DOHH2 (cell line): ENCODE measurements around the gene SSC5D.

Experiments
- H3F3A ChIP-seq: fragments of 200-600 bp; sonication (generic), shearing (Covaris generic); 2 replicates; pipeline ENCODE4 v1.6.0; 2016; ENCODE audit warnings: antibody characterized with exemption, mild to moderate bottlenecking; ENCODE audit not compliant: control insufficient read depth, insufficient read depth
- H3K27ac ChIP-seq: fragments of 200-600 bp; sonication (generic); 2 replicates; pipeline ENCODE4 v1.5.1; 2014; ENCODE audit warnings: low read depth, mild to moderate bottlenecking, low read length, moderate library complexity
- H3K27me3 ChIP-seq: fragments of 200-600 bp; sonication (generic); 2 replicates; pipeline ENCODE4 v1.6.1; 2014; ENCODE audit warnings: mild to moderate bottlenecking, low read length, mixed read lengths; ENCODE audit not compliant: control insufficient read depth
- H3K36me3 ChIP-seq: fragments of 200-600 bp; sonication (generic); 2 replicates; pipeline ENCODE4 v1.6.1; 2014; ENCODE audit warnings: mild to moderate bottlenecking, low read length, moderate library complexity, mixed read lengths; ENCODE audit not compliant: control insufficient read depth
- H3K4me1 ChIP-seq: fragments of 200-600 bp; sonication (generic); 2 replicates; pipeline ENCODE4 v1.6.1; 2014; ENCODE audit warnings: mild to moderate bottlenecking, low read length, mixed read lengths; ENCODE audit not compliant: control insufficient read depth
- H3K4me2 ChIP-seq: fragments of 200-600 bp; sonication (generic); 2 replicates; pipeline ENCODE4 v1.6.0; 2014; ENCODE audit warnings: mild to moderate bottlenecking, low read length, moderate library complexity
- H3K4me3 ChIP-seq: fragments of 200-600 bp; sonication (generic); 2 replicates; pipeline ENCODE4 v1.5.1; 2014; ENCODE audit warnings: mild to moderate bottlenecking, low read length, mixed read lengths
- H3K79me2 ChIP-seq: fragments of 200-600 bp; sonication (generic); 2 replicates; pipeline ENCODE4 v1.6.1; 2014; ENCODE audit warnings: mild to moderate bottlenecking, low read length, mixed read lengths; ENCODE audit not compliant: control insufficient read depth
- H3K9me2 ChIP-seq: fragments of 200-600 bp; sonication (generic); replicated peaks from 2 replicates; pipeline ENCODE4 v1.6.1; 2014; ENCODE audit warnings: mild to moderate bottlenecking, low read length, mixed read lengths; ENCODE audit not compliant: control insufficient read depth
- H3K9me3 ChIP-seq: fragments of 200-600 bp; sonication (generic); 2 replicates; pipeline ENCODE4 v1.6.1; 2014; ENCODE audit warnings: antibody characterized with exemption, low read length, mixed read lengths; ENCODE audit not compliant: control insufficient read depth, insufficient read depth
- H4K20me1 ChIP-seq: fragments of 200-600 bp; sonication (generic); 2 replicates; pipeline ENCODE4 v1.6.0; 2014; ENCODE audit warnings: low read depth, mild to moderate bottlenecking, antibody characterized with exemption, low read length, moderate library complexity; ENCODE audit not compliant: control insufficient read depth, insufficient read depth
- EZH2phosphoT487 ChIP-seq: fragments of 200-600 bp; sonication (generic); IDR thresholded peaks from 2 replicates; pipeline ENCODE4 v1.6.1; 2017; ENCODE audit warnings: borderline replicate concordance, mild to moderate bottlenecking, antibody characterized with exemption, low read length, moderate library complexity, mixed read lengths
- TF ChIP-seq, protein P1 (sequence below): fragments of 200-600 bp; sonication (generic); IDR thresholded peaks from one replicate; pipeline ENCODE4 v1.5.1; 2014; ENCODE audit warnings: antibody characterized with exemption, mild to moderate bottlenecking, low read depth, low read length; ENCODE audit not compliant: poor library complexity, severe bottlenecking

The SSC5D gene

DNA sequence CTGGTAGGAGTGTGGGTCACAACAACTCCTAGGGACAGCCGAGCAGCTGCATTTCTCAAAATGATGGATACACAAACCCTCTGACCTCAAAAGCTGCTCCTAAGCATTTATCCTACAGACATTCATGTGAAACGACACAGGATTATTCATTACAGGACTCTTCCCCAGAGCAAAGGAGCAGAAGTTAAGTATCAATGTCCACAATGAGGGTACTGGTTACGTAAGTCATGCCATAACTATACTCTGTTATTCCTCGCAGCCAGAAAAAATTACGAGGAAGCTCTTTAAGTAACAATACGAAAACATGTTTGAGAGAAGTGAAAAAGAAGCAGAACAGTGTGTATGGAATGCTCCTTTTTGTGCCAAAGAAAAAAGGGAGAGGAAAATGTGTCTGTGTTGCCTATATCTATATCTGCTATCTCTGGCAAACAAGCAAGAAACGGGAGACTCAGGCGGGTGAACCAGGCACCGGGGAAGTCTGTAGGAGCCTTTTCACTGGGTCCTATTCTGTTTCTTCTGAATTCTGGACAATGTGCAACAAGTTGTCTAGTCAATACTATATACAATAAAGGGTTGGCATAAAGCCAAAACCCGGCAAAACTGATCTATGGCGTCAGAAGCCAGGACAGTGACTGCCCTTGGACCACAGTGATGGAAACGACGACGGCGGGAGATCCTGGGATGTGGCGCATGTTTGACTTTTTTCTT, 28.1 kb upstream of the SSC5D start:
- Histone ChIP-seq H3K9me3 (no peaks in the 10 kb centered on the region), H3F3A (peaks cover 11% of the 10 kb centered on the region), H3K27ac (no peak overlapping the region), H3K27me3 (no peaks in the 10 kb centered on the region), H3K9me2 (no peaks in the 10 kb centered on the region), H3K4me3 (peak overlapping the region; percentile 93; the same call in 1 of the 2 replicates), H3K4me1 (peaks cover 18% of the 10 kb centered on the region), H3K79me2 (peaks cover 16% of the 10 kb centered on the region), H3K36me3 (no peaks in the 10 kb centered on the region), H3K4me2 (peak overlapping the region; percentile 98), H4K20me1 (0 out of 2 replicates have a peak, but pooled peaks cover 3% of the 10 kb centered on the region)
- TF ChIP-seq EZH2phosphoT487 = no peak
- TF ChIP-seq, protein P1, sequence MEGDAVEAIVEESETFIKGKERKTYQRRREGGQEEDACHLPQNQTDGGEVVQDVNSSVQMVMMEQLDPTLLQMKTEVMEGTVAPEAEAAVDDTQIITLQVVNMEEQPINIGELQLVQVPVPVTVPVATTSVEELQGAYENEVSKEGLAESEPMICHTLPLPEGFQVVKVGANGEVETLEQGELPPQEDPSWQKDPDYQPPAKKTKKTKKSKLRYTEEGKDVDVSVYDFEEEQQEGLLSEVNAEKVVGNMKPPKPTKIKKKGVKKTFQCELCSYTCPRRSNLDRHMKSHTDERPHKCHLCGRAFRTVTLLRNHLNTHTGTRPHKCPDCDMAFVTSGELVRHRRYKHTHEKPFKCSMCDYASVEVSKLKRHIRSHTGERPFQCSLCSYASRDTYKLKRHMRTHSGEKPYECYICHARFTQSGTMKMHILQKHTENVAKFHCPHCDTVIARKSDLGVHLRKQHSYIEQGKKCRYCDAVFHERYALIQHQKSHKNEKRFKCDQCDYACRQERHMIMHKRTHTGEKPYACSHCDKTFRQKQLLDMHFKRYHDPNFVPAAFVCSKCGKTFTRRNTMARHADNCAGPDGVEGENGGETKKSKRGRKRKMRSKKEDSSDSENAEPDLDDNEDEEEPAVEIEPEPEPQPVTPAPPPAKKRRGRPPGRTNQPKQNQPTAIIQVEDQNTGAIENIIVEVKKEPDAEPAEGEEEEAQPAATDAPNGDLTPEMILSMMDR = no peak

DNA sequence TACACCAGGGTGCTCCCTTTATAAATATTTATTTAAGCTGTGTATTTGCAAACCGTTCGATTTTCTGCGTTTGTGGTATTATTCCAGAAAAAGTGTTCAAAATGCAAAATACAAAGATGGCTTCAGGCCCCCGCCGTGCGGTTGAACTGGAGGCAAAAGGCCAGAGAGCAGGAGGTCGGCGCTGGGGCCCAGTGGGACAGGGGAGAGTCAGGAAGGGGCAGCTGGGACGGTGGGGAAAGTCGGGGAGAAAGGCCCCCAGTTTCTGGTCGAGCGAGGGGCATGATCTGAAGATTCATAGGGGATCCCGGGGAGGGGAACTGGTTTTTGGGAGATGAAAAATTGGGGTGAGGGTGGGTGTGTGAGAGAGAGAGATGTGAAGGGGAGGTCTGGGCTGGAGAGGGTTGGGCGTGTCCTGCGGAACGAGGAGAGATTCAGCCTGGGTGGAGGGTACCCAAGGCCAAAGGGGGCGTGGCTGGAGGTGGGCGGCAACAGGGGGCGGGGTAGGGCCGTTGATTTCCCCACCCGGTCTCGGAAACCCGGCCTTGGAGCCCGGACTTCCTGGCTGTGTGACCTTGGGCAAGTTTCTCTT, 27.5 kb upstream of the SSC5D start:
- Histone ChIP-seq H3K9me3 (no peaks in the 10 kb centered on the region), H3F3A (peaks cover 11% of the 10 kb centered on the region), H4K20me1 (0 out of 2 replicates have a peak, but pooled peaks cover 3% of the 10 kb centered on the region), H3K27me3 (no peaks in the 10 kb centered on the region), H3K9me2 (no peaks in the 10 kb centered on the region), H3K27ac (peak overlapping the region; percentile 51), H3K4me1 (peaks cover 18% of the 10 kb centered on the region), H3K36me3 (no peaks in the 10 kb centered on the region), H3K4me3 (peak overlapping the region; percentile 93), H3K4me2 (peak overlapping the region; percentile 98), H3K79me2 (peaks cover 16% of the 10 kb centered on the region)
- TF ChIP-seq, protein P1 = no peak
- no peak for TF ChIP-seq EZH2phosphoT487

DNA sequence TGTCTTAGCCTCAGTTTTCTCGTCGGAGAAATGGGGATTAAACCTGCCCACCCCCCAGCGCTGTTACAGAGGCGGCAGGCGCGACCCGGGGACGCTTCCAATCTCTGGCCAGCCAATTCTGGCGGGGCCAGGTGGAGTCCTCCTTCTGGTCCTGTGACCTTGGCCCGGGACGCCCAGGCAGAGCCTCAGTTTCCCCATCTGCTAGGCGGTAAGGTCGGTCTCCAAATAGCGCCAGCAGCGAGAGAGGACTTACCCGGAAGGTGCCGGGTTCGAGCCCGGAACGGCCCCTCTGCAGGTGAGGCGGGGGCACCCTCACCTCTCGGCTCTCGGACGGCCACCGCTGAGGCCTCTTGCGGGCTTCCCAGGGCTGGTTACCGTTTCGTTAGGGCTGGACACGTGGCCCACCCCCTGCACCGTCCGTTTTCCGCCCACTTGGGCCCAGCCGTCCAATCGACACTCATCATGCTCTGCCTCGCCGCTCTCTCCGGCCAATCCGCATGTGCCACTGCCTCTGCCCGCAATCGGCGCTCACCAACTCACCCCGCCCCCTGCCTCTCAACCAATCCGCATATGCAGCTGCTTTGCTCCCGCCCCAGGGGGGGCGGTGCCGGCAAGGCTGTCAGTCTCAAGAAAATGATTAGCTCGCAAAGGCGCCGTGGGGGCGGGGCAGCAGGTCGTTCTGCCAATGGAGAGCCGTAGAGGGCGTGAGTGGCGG, 26.8 kb upstream of the SSC5D start, which contains the start of gene ISOC2:
TSS of gene ISOC2 (minus strand) at position 384 of the 715 bp plus-strand sequence. CDS start 5,156 bp downstream, outside the sequence.
- Histone ChIP-seq H3F3A (peaks cover 11% of the 10 kb centered on the region), H3K79me2 (peaks cover 16% of the 10 kb centered on the region), H3K27ac (peak within 1 kb of the TSS; percentile 51), H3K9me2 (no peaks in the 10 kb centered on the region), H3K9me3 (no peaks in the 10 kb centered on the region), H3K4me3 (peak within 1 kb of the TSS; percentile 93), H4K20me1 (0 out of 2 replicates have a peak, but pooled peaks cover 3% of the 10 kb centered on the region), H3K4me1 (peaks cover 18% of the 10 kb centered on the region), H3K36me3 (no peaks in the 10 kb centered on the region), H3K27me3 (no peaks in the 10 kb centered on the region), H3K4me2 (peak within 1 kb of the TSS; percentile 98)
- TF ChIP-seq, protein P1 = no peak
- no peak for TF ChIP-seq EZH2phosphoT487
